ENCODE results near the gene SPIN1.

The SPIN1 gene

DNA sequence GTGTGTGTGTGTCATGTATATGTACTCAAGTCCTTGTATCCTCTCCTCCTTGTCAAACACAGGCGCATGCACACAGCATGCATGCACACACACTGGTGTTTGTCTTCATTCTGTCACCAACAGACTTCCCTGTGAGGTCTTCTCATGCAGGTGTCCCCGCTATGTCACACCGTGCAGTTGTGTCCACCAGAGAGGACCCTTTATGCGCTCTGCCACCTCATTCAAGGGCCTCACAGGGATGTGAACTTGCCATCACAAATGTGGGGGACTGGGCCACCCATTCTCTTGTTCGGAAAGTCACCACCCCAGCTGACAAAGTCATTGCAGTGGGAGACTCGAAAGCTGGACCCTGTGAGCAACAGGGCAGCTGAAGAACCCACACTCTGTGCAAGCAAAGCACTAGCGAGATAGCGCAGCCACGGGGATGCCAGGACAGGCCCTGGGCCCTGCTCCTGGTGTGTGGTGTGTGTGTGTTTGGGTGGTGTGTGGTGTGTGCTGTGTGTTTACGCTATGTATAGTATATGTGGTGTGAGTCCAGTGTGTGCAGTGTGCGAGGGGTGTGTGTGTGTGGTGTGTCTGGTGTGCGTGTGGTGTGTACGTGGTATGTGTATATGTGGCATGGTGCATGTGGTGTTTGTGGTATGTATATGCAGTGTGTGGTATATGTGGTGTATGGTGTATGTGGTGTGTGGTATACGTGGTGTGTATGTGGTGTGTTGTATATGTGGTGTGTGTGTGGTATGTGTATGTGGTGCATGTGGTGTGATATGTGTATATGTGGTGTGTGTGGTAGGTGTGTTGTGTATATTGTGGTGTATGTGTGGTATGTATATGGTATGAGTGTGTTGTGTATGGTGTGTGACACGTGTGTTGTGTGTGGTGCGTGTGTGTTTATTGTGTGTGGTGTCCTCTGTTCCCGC, 115.9 kb downstream of the SPIN1 start (continued):
- TF ChIP-seq, protein P1, sequence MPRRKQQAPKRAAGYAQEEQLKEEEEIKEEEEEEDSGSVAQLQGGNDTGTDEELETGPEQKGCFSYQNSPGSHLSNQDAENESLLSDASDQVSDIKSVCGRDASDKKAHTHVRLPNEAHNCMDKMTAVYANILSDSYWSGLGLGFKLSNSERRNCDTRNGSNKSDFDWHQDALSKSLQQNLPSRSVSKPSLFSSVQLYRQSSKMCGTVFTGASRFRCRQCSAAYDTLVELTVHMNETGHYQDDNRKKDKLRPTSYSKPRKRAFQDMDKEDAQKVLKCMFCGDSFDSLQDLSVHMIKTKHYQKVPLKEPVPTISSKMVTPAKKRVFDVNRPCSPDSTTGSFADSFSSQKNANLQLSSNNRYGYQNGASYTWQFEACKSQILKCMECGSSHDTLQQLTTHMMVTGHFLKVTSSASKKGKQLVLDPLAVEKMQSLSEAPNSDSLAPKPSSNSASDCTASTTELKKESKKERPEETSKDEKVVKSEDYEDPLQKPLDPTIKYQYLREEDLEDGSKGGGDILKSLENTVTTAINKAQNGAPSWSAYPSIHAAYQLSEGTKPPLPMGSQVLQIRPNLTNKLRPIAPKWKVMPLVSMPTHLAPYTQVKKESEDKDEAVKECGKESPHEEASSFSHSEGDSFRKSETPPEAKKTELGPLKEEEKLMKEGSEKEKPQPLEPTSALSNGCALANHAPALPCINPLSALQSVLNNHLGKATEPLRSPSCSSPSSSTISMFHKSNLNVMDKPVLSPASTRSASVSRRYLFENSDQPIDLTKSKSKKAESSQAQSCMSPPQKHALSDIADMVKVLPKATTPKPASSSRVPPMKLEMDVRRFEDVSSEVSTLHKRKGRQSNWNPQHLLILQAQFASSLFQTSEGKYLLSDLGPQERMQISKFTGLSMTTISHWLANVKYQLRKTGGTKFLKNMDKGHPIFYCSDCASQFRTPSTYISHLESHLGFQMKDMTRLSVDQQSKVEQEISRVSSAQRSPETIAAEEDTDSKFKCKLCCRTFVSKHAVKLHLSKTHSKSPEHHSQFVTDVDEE (CRISPR knock-in tag; IDR thresholded peaks at IDR 0.05): no peak
- TF ChIP-seq ZC3H10 (CRISPR knock-in tag; IDR thresholded peaks at IDR 0.05) (no peak), ESRRG (CRISPR knock-in tag; IDR thresholded peaks at IDR 0.05) (no peak), ZFP3 (CRISPR knock-in tag; IDR thresholded peaks at IDR 0.05) (no peak), OSR1 (CRISPR knock-in tag; IDR thresholded peaks at IDR 0.05) (no peak), CREB5 (CRISPR knock-in tag; IDR thresholded peaks at IDR 0.05; ENCODE audit: low read depth) (no peak), SNAI2 (CRISPR knock-in tag; IDR thresholded peaks at IDR 0.05) (no peak), ZNF8 (CRISPR knock-in tag; IDR thresholded peaks at IDR 0.05) (no peak), ZFP30 (CRISPR knock-in tag; IDR thresholded peaks at IDR 0.05) (no peak), CSDC2 (CRISPR knock-in tag; IDR thresholded peaks at IDR 0.05) (no peak), GLIS3 (CRISPR knock-in tag; IDR thresholded peaks at IDR 0.05) (no peak), ARNTL (CRISPR knock-in tag; IDR thresholded peaks at IDR 0.05; ENCODE audit: borderline replicate concordance, low read depth) (no peak)

DNA sequence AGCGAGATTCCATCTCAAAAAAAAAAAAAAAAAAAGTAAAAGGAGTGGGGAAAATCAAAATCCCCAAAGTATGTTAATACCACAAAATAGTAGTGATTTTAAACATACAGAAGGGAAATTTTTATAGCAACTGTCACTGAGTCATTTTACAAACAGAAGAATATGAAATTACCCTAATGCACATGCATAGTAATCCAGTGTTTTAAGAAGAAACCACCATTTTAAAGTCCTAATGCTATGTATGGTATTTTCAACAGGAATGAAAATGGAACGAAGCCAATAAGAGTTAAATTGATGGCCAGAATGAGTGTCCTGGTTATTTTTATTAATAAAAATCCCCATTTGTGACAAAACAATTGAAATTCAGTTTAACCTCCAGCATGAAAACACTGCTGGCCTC, 120.1 kb downstream of the SPIN1 start:
- no peak for ATAC-seq
- no peak for TF ChIP-seq BACH2 (CRISPR knock-in tag; IDR thresholded peaks at IDR 0.05; ENCODE audit: borderline replicate concordance)
- TF ChIP-seq, protein P2, sequence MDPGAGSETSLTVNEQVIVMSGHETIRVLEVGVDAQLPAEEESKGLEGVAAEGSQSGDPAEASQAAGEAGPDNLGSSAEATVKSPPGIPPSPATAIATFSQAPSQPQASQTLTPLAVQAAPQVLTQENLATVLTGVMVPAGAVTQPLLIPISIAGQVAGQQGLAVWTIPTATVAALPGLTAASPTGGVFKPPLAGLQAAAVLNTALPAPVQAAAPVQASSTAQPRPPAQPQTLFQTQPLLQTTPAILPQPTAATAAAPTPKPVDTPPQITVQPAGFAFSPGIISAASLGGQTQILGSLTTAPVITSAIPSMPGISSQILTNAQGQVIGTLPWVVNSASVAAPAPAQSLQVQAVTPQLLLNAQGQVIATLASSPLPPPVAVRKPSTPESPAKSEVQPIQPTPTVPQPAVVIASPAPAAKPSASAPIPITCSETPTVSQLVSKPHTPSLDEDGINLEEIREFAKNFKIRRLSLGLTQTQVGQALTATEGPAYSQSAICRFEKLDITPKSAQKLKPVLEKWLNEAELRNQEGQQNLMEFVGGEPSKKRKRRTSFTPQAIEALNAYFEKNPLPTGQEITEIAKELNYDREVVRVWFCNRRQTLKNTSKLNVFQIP (CRISPR knock-in tag; IDR thresholded peaks at IDR 0.05; ENCODE audit: borderline replicate concordance, low read depth): no peak
- TF ChIP-seq ISL1 (CRISPR knock-in tag; IDR thresholded peaks at IDR 0.05): no peak
- TF ChIP-seq ZC3H10 (CRISPR knock-in tag; IDR thresholded peaks at IDR 0.05): no peak
- no peak for TF ChIP-seq TOX (CRISPR knock-in tag; IDR thresholded peaks at IDR 0.05; ENCODE audit: borderline replicate concordance)
- TF ChIP-seq PPARA (CRISPR knock-in tag; IDR thresholded peaks at IDR 0.05; ENCODE audit: borderline replicate concordance): no peak
- no peak for TF ChIP-seq ZNF70 (CRISPR knock-in tag; IDR thresholded peaks at IDR 0.05)
- no peak for TF ChIP-seq ZFP30 (CRISPR knock-in tag; IDR thresholded peaks at IDR 0.05)
- TF ChIP-seq OSR1 (CRISPR knock-in tag; IDR thresholded peaks at IDR 0.05): no peak
- TF ChIP-seq ZNF8 (CRISPR knock-in tag; IDR thresholded peaks at IDR 0.05): no peak
- TF ChIP-seq ZNF565 (CRISPR knock-in tag; conservative IDR thresholded peaks at IDR 0.05; ENCODE audit: low read depth): no peak
- no peak for TF ChIP-seq GLIS3 (CRISPR knock-in tag; IDR thresholded peaks at IDR 0.05)
- TF ChIP-seq ARNTL (CRISPR knock-in tag; IDR thresholded peaks at IDR 0.05; ENCODE audit: borderline replicate concordance, low read depth): no peak
- no peak for TF ChIP-seq ESRRG (CRISPR knock-in tag; IDR thresholded peaks at IDR 0.05)
- TF ChIP-seq, protein P1 (CRISPR knock-in tag; IDR thresholded peaks at IDR 0.05): no peak
- TF ChIP-seq, protein P3, sequence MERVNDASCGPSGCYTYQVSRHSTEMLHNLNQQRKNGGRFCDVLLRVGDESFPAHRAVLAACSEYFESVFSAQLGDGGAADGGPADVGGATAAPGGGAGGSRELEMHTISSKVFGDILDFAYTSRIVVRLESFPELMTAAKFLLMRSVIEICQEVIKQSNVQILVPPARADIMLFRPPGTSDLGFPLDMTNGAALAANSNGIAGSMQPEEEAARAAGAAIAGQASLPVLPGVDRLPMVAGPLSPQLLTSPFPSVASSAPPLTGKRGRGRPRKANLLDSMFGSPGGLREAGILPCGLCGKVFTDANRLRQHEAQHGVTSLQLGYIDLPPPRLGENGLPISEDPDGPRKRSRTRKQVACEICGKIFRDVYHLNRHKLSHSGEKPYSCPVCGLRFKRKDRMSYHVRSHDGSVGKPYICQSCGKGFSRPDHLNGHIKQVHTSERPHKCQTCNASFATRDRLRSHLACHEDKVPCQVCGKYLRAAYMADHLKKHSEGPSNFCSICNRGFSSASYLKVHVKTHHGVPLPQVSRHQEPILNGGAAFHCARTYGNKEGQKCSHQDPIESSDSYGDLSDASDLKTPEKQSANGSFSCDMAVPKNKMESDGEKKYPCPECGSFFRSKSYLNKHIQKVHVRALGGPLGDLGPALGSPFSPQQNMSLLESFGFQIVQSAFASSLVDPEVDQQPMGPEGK (CRISPR knock-in tag; IDR thresholded peaks at IDR 0.05; ENCODE audit: borderline replicate concordance): no peak
- TF ChIP-seq CSDC2 (CRISPR knock-in tag; IDR thresholded peaks at IDR 0.05): no peak
- TF ChIP-seq RARB (CRISPR knock-in tag; IDR thresholded peaks at IDR 0.05): no peak
- TF ChIP-seq, protein P4, sequence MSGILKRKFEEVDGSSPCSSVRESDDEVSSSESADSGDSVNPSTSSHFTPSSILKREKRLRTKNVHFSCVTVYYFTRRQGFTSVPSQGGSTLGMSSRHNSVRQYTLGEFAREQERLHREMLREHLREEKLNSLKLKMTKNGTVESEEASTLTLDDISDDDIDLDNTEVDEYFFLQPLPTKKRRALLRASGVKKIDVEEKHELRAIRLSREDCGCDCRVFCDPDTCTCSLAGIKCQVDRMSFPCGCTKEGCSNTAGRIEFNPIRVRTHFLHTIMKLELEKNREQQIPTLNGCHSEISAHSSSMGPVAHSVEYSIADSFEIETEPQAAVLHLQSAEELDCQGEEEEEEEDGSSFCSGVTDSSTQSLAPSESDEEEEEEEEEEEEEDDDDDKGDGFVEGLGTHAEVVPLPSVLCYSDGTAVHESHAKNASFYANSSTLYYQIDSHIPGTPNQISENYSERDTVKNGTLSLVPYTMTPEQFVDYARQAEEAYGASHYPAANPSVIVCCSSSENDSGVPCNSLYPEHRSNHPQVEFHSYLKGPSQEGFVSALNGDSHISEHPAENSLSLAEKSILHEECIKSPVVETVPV (CRISPR knock-in tag; IDR thresholded peaks at IDR 0.05): no peak
- no peak for TF ChIP-seq ZFP3 (CRISPR knock-in tag; IDR thresholded peaks at IDR 0.05)
